GM12891 (cell line): ENCODE data around the gene ENAH.

Source experiments
- POLR2A ChIP-seq: IDR thresholded peaks from 2 replicates; pipeline ENCODE4 v1.6.1; 2011; ENCODE audit warnings: low read depth, low read length, control low read depth
- POLR2AphosphoS5 ChIP-seq: IDR thresholded peaks from 2 replicates; pipeline ENCODE4 v1.6.1; 2011; ENCODE audit warnings: low read depth, low read length, control low read depth
- POU2F2 ChIP-seq: IDR thresholded peaks from 2 replicates; pipeline ENCODE4 v1.6.1; 2011; ENCODE audit warnings: low read depth, mild to moderate bottlenecking, control low read depth, low read length, moderate library complexity
- SPI1 ChIP-seq: IDR thresholded peaks from 2 replicates; pipeline ENCODE4 v1.6.1; 2011; ENCODE audit warnings: low read depth, low read length, control low read depth
- TAF1 ChIP-seq: IDR thresholded peaks from 2 replicates; pipeline ENCODE4 v1.6.1; 2011; ENCODE audit warnings: low read depth, low read length, control low read depth

DNA sequence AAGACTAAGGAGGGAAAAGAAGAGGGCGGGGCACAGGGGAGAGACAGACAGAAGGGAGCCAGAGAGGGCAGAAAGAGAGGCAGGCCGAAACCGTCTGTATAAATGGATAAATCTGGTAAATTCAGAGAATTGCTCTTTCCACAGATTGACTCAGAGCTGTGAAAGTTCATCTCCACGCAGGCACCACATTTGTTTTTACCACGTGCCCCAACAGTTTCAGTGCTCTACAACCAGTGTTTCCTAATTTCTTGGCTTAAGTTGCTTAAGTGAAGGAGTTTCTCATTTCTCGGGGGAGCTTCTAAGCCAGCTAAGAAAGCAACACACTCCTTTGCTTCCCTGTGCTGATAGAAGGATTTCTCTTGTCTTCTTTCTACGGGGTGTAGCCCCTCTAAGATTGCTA is 87.1 kb downstream of the ENAH start:
- TF ChIP-seq POLR2AphosphoS5 (no peak), POLR2A (no peak), TAF1 (no peak), SPI1 (no peak), POU2F2 (no peak)
